GM12801 (cell line): ENCODE measurements around the gene CNTN4.

Source experiments
- TF ChIP-seq, protein P1 (sequence below): IDR thresholded peaks from one replicate; pipeline ENCODE4 v1.5.1; 2011; ENCODE audit warnings: control low read depth; ENCODE audit not compliant: insufficient read length; ENCODE audit errors: extremely low read depth

The CNTN4 gene

GRCh38 chr3:2635511-2635910, 536.8 kb downstream of the CNTN4 start:
- TF ChIP-seq, protein P1, sequence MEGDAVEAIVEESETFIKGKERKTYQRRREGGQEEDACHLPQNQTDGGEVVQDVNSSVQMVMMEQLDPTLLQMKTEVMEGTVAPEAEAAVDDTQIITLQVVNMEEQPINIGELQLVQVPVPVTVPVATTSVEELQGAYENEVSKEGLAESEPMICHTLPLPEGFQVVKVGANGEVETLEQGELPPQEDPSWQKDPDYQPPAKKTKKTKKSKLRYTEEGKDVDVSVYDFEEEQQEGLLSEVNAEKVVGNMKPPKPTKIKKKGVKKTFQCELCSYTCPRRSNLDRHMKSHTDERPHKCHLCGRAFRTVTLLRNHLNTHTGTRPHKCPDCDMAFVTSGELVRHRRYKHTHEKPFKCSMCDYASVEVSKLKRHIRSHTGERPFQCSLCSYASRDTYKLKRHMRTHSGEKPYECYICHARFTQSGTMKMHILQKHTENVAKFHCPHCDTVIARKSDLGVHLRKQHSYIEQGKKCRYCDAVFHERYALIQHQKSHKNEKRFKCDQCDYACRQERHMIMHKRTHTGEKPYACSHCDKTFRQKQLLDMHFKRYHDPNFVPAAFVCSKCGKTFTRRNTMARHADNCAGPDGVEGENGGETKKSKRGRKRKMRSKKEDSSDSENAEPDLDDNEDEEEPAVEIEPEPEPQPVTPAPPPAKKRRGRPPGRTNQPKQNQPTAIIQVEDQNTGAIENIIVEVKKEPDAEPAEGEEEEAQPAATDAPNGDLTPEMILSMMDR, result no peak

DNA sequence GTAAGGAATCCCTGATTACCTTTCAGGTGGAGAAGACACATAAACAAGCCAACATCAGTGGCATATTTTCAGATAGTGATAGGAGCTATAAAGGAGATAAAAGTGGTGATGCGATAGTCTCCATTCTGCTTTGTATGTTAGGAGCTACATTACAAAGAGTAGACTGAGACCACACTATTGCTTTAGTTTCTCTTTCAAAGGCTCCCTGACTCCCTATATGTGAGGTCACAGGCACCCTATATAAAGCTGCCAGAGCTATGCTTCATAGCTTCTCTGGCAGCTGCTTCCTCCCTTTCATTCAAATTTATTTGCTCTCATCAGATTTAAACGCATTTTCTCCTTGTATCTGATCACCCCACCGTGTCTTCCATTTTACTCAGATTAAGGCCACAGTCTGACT, 544.9 kb downstream of the CNTN4 start:
- TF ChIP-seq, protein P1, result no peak

DNA sequence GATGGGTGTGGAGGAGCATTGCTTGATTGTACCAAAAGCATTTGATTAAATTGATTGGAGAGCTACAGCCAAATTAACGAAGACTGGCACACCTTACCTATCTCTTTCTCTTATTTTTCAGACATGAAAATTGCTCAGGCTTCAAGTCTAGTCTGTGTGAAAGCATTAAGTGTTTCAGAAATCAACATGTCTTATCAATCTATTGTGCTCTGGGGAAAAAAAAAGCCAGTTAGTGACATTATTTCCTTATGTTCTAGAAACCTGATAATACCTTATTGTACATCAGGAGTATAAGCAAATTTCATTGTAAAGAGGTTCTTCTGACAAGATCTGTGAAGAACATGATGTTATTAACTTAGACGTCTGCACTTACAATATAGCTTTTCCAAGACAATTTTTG, 546.3 kb downstream of the CNTN4 start:
- TF ChIP-seq, protein P1, result no peak

DNA sequence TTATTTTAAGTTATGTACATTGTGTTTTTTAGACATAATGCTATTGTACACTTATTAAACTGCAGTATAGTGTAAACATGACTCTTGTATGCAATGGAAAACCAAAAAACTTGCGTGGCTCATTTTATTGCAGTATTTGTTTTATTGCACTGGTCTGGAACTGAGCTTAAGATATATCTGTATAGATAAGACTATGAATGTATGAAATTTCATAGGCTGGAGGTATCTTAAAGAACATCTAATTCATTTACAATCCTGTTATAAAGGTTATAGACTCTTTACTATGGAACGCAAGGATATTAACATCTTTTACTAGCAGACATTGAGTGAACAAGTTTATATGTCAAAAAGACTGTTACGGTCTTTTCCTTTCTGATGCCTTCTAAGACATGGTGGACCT, 552.1 kb downstream of the CNTN4 start:
- TF ChIP-seq, protein P1, result no peak

- TF ChIP-seq, protein P1, result no peak
Measured at GRCh38 chr3:2652386-2652785, 553.7 kb downstream of the CNTN4 start.

GRCh38 chr3:2653706-2654105, 555.0 kb downstream of the CNTN4 start:
- TF ChIP-seq, protein P1, result no peak

- TF ChIP-seq, protein P1, result no peak
Measured at GRCh38 chr3:2655229-2655701, 556.6 kb downstream of the CNTN4 start.
